GM20431 (cell line): ENCODE results near the gene OR2AG2.

Experiments used
- in situ Hi-C: fragments of 300-500 bp; cut with MseI, MboI; formaldehyde crosslinking; loops from one replicate; pipeline ENCODE4 v1.15.0; 2020; ENCODE audit warnings: low sequenced_read_pairs; ENCODE audit not compliant: unreplicated experiment

OR2AG2 gene

DNA sequence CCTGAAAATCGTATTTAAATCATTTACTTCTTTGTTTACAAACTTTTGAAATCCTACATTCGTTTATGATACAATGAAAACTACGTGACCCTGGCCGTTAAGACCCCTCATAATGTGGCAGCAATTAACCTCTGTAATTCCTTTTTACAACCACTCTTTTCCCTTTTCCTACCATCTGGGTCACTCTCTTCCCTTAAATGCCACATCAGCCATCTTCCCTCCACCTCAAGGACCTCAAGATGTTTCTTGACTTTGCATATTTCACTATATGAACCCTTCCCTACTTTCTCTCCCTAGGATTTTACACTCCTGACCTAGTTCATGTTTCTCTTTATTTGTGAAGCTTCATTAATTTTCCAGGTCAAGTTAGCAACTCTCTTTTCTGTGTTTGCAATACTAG is 26.8 kb downstream of the OR2AG2 start:
- in situ Hi-C loops: no loop called here

DNA sequence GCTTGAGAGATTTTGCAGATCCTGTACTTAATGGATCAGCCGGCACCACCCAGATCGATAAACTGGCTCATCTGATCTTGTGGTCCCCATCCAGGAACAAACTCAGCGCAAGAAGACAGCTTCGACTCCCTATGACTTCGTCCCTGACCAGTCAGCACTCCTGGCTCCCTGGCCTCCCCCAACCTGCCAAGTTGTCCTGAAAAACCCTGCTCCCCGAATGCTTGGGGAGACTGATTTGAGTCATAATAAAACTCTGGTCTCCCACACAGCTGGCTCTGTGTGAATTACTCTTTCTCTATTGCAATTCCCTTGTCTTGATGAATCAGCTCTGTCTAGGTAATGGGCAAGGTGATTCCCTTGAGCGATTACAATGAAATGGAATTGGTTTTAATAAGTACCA is 29.5 kb downstream of the OR2AG2 start:
- in situ Hi-C loops: no loop called here

DNA sequence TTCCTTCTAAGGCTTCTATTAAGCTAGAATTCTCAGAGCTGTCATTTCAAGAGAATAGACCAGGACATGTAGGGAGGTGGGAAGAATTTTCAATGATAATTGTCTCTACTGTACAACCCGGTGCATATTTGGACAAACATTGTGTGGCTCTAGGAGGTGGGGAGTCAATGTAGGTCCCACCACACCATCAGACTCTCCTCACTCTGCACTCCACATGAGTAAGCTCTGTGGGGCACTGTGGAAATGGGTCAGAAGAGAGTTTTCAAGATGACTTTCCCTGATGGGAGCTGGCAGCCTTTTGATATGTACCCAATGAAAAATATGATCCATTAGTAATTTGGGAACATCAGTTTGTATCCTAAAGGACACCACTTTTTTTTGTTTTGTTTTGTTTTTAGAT is 33.2 kb downstream of the OR2AG2 start:
- in situ Hi-C loops: no loop called here

DNA sequence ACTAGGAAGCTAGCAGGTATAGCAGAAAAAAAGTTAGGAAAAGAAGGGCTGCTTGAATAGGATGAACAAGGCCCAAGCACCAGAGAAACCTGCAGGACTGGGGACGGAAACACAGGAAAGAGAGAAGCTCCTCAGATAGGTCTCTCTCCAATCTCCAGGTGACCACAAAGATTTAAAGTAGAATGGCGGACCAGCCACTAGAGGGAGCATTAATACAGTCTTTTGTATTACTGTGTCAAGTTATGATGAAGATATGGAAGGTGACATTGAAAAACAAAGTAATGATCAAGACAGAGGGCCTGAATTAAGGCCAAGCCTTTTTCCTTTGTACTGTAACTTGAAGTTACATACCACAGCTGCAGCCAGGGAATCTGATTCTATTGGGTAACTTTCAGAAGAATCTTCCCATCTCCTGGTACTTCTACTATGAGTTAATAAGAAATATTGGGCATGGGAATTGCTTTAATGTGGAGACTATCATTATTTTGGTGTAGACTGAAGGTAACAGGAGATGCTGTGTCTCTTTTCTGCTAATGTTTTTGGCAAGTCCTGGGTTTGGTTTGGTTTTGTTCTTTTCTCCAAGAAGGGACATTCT is 33.8 kb downstream of the OR2AG2 start:
- in situ Hi-C loops: no loop called here

DNA sequence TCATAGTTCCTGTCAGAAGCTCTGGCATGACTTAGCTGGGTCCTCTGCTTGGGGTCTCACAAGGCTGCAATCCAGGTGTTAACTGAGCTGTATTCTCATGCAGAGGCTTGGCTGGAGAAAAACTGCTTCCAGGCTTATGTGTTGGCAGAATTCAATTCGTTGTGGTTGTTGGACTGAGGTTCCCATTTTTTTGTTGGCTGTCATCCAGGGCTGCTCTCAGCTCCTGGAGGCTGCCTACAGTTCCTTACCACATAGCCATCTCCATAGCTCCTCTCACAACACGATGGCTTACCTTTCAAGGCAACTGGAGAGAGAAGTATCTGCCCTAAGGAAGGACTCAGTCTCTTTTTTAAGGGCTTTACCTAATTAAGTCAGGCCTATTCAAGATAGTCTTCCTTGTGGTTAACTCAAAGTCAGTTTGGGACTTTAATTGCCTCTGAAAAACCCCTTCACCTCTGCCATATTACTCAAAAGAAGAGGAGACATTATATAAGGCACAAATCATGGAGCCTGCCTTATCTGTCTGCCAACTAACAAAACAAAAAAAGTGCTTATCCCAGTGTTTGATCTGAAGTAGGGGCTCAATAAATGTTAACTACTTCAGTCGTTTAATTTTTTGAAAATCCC is 35.2 kb downstream of the OR2AG2 start:
- in situ Hi-C loops: no loop called here

DNA sequence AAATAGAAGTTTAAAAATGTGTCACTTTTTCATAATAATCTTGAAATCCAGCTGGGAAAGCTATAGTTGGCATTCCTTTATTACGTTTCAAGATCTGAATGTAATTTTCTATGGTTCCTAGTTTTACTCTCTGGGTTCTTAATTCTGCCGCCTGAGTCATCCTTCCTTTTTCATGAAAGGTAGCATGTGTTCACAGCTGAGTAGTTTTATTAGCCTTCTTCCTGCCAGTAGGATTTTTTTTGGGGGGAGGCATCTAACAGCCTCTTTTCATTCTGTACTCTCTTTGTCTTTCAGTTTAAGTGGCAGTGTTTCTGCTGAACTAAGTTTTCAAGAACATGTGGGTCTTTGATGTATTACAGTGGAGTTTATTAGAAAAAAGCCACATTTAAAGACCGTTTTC is 36.5 kb downstream of the OR2AG2 start:
- in situ Hi-C loops: no loop called here

DNA sequence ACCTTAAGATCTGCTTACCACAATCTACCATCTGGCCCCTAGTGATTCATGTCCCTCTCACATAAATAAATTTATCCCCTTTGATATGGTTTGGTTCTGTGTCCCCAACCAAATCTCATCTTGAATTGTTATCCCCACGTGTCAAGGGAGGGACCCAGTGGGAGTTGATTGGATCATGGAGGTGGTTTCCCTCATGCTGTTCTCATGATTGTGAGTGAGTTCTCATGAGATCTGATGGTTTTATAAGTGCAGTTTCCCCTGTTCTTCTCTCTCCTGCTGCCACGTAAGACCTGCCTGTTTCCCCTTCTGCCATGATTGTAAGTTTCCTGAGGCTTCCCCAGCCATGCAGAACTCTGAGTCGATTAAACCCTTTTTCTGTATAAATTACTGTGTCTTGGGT is 37.2 kb downstream of the OR2AG2 start:
- in situ Hi-C loops: no loop called here

DNA sequence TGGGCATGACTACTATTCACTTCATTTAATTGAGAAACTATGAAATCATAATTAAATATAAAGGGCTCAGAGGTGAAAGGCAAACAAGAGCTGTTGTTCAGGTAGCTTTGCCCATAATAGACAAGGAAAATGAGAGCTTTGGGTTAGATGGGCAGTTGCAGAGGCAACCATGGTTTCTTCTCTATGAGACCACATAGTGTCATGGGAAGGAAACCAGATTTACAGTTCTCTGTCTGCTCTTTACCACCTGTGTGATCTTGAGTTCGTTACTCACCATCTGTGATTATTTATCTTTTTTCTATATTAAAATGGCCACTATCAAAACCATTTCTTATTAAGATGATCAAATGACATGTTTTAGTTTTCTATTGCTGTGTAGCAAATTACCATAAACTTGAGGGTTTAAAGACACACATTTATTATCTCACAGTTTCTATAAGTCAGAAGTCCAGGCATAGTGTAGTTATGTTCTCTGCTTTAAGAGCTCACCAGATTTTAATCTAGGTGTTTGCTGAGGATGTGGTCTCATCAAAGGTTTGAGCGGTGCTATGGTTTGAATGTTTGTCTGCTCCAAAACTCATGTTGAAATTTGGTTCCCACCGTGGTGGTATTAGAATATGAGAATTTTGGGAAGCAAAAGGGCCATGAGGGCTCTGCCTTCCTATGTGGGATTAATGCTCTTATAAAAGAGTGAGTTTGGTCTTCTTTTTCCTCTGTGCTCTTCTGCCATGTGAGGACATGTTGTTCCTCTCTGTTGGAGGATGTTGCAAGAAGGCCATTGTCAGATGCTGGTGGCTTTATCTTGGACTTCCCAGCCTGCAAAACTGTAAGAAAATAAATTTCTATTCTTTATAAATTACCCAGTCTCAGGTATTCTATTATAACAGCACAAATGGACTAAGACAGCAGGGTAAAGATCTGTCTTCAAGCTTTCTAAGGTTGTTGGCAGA is 38.2 kb downstream of the OR2AG2 start:
- in situ Hi-C loops: no loop called here

DNA sequence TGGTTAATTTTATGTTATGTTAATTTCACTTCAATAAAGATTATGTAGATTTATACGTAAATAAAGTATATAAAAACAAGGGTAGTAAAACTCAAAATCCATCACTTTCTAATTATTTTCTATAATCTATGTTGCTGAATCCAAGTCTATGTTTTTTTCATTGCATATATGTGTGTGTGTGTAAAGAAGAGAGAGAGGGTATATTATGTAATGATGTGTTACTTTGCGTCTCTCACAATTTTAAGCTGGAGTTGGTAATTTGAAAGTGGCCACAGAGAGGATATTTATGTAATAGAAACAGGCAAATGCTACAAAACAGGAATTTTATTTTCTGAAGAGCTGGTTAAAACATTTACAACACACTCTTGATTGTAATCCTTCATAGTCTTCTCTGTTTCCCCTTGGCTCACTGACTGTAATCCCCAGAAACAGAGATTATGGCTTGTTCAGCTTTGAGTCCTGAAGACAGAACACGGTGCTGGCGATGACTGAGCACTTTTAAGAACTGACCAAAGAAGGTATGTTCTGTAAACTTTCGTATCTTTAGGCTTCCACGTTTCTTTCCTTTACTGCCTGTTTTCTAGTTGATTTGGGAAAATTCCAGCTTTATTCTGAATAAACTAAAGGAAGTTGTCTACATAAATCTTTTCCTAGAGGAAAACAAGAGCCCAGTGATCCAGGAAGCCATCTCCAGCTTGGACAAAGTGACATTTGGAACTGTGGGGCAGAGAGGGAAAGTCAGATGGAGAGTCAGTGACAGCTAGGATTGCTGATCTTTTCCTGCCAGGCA is 43.6 kb downstream of the OR2AG2 start:
- in situ Hi-C loops: no loop called here

DNA sequence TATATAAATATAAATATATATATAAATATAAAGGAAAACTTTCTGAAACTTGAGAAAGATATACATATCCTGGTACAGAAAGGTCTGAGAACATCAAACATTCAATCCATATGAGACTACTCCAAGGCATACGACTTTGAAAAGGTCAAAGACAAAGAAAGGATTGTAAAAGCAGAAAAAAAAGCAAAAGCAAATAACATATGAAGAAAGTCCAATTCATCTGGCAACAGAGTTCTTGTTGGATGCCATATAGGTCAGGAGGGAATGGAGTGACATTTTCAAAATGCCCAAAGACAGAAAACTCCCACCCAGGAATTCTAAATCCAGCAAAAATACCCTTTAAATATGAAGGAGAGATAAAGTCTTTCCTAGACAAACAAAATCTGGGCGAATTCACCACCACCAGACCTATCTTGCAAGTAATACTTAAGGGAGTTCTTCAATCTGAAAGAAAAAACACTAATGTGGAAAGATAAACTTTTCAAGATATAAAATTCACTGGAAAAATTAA is 46.3 kb downstream of the OR2AG2 start:
- in situ Hi-C loops: no loop called here

DNA sequence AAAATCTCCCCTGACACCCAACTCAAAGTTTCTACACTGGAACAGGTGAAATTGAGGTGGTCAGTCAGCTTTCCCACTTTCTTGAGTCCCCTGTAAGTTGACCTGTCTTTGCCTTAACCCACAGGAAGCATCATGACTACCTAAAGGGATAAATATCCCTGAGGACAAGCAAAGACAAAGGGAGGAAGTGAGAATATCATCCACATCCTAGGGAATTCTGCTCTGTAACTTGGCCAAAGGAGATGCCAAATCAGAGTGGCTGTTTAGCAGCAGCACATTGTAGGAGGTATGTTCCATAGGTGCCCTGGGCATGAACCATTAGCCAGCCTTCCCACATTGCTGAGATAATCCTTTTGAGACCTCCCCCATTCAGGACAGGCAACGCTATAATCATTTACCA is 47.8 kb downstream of the OR2AG2 start:
- in situ Hi-C loops: no loop called here

DNA sequence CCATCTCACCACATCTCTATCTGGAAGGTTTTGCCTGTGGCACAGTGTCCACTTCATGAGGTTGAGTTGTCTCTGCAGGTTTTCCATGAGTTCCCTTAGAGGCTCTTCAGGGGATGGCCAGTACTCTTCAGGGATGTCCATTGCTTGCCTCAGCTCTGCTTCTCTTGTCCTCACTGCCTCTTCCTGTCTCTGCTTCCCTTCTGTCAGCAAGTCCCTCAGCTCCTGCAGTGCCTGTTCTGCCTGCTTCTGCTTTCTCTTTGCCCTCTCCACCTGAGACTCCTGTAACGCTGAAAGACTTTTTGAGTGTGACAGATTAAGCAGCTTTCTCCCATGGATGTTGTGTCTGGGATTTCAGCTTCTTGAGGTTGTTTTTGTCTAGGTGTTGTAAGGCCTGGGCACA is 50.4 kb downstream of the OR2AG2 start:
- in situ Hi-C loops: no loop called here

DNA sequence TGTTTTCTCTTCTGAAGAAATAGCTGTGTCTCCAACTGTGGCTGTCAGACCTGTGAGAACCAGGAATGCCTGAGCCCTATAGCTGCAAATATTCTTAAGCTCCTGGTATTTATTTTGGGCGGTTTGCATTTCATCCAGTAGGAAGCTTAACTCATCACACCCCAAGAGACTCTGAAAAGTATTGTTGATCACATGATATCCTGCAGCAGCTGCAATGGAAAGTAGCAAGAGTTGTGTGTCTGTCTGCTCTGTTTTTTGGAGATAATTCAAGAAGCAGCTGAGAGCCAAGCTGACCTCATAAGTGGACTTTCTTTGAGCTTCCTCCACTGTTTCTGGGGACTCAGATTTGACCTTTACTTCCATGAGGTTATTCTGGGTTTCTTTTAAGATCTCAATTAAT is 52.2 kb downstream of the OR2AG2 start:
- in situ Hi-C loops: no loop called here

DNA sequence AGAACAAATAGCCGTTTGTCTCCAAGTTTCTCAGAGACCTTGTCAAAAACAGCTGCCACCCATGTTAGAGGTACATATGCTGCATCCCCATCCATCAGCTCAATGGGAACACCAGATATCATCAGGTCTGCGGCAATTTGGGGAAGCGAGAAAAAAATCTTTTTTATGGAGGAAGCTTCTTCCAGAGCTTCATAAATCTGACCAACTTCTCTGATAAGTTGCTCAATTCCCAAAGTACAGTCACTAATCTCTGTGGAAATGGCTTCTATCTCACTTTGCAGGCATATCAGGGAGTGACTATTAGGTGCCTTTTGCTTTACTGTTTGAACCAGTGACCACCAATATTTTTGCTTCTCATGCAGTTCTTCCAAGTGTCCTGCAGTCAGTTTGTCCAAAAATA is 54.4 kb downstream of the OR2AG2 start:
- in situ Hi-C loops: no loop called here
